Skin of body (tissue), 2 donors: Measurements from ENCODE around the gene CDKL4. TPM values are rescaled to one million over a fixed set of nuclear protein-coding genes. Genes with fewer than 3 reads are reported as not detected.
"Not testable (repeated sequence)": the region's sequence is repeated elsewhere in the genome, so short reads cannot be mapped to it uniquely, and the experiment has no call there.

ENCODE experiments used
- DNase-seq: peaks from one replicate; lab custom pipeline; 2025; lab: John Stamatoyannopoulos, UW
- total RNA-seq: library from RNA; depleted of rRNA; stranded (reverse); fragments of >200 nt; gene quantifications from one replicate; pipeline ENCODE4 v1.2.3, GENCODE V29; 2014

The CDKL4 gene
- 2.3 TPM for total RNA-seq

GRCh38 chr2:39243469-39244123 is at the start of gene CDKL4:
Gene CDKL4 (minus strand): TSS chr2:39243970.
- DNase-seq = no peak

DNA sequence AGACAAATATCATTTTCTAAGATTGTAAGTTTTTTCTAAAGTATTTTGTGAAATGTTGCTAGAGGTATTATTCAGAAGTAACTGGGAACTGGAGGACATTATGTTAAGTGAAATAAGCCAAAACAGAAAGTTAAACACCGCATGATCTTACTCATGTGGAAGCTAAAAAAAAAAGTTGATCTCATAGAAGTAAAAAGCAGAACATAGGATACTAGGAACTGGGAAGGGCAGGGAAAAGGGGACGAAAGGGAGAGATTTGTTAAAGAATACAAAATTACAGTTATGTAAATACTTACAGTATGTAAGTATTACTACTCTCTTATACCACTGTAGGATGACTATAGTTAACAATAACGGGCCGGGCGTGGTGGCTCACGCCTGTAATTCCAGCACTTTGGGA is 46.7 kb upstream of the CDKL4 start:
- no peak for DNase-seq

DNA sequence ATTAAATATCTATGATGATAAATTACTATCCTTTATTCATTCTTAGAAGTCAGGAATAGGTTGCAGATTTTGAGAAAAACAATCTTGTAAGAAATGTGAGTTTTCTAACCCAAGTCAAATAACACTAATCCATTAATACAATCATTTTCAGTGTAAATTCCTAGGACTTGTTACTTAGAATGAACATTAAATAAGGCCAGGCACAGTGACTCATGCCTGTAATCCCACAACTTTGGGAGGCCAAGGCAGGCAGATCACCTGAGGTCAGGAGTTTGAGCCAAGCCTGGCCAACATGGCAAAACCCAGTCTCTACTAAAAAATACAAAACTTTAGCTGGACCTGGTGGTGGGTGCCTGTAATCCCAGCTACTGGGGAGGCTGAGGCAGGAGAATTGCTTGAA is 45.8 kb upstream of the CDKL4 start:
- no peak for DNase-seq

GRCh38 chr2:39283561-39283960 is 39.8 kb upstream of the CDKL4 start:
- DNase-seq = no peak

DNA sequence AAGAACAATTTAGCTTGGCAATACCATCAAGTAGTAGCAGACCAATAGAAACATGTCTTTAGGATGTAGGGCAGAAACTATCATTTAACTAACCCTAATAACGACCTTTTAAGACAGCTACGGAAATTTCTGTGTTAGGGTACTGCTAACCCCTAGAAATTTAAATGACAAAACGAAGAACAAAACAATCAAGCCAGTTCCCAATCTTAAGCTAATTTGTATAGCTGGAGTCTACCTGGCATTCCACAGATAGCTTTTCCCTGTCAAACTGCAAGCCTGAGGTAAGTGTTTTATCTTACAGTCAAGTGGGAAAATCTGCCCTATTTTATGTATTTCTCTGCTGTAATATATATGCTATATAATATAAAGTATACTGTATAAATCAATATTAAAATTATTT is 37.6 kb upstream of the CDKL4 start:
- DNase-seq = no peak

DNA sequence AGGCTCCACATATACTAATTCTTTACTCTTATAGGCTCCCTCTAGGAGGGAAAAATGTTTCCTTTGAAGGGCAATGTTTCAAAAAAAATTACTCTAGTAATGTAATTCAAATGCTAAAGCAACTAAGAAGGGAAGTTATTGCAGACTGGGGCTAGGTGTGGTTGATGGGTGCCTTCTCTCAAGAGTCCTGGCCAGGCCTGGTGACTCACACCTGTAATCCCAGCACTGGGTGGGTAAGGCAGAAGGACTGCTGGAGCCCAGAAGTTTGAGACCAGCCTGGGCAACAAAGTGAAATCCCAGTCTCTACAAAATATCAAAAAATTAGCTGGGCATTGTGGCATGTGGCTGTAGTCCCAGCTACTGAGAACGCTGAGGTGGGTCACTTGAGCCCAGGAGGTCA is 31.2 kb upstream of the CDKL4 start:
- no peak for DNase-seq

- DNase-seq = no peak
These were observed 26.2 kb upstream of the CDKL4 start for GRCh38 chr2:39269941-39270340.

- no peak for DNase-seq
These were observed 23.2 kb upstream of the CDKL4 start for GRCh38 chr2:39266916-39267434.

- DNase-seq = no peak
These were observed 22.5 kb upstream of the CDKL4 start for GRCh38 chr2:39266139-39266805.

- DNase-seq = no peak
These were observed 21.5 kb upstream of the CDKL4 start for GRCh38 chr2:39265315-39265714.

DNA sequence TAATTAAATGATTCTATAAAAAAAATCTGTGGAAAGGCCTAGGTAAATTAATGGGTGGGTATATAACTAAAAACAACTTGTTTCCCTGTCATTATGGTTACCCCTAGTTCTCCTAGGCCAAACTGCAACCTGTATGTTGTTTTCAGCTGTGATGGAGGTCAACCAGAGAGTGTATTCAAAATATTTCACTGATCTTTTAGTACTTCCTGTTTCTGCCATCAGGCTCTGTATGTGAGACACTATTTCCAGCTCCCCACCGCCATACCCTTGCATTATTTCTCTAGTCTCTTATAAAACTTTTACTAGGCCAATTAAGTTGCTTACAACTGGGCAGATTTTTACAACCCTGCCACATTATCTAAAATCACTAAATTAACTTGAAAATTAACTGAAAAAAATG is 21.0 kb upstream of the CDKL4 start:
- no peak for DNase-seq

DNA sequence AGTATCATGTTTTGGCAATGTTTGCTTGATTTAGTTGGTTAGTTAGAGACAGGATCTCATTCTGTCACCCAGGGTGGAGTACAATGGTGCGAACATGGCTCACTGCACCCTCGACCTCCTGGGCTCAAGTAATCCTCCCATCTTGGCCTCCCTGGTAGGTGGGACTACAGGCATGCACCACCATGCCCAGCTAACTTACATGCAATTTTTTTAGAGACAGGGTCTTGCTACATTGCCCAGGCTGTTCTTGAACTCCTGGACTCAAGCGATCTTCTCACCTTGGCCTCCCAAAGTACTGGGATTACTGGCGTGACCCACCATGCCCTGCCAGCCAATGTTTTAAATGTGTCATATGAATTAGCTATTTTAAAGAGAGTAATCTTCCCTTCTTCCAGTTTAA is 16.3 kb upstream of the CDKL4 start:
- DNase-seq = no peak

DNA sequence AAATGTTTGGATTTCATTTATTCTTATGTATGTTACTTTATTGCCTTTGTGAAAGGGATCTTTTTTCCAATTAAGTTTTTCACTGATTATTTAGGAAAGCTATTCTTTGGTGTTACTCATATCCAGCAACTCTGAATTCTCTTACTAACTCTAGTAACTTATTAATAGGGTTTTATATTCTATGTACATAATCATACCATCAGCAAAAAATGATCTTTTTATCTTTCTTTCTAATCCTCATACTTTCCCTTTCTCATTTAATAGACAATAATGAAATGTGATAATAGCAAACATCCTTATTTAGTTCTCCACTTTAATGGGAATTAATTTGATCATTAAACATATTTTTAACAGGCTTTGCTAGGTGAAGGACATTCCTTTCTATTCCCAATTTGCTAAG is 12.3 kb upstream of the CDKL4 start:
- DNase-seq = no peak

- no peak for DNase-seq
These were observed 9.2 kb upstream of the CDKL4 start for GRCh38 chr2:39252888-39253518.

DNA sequence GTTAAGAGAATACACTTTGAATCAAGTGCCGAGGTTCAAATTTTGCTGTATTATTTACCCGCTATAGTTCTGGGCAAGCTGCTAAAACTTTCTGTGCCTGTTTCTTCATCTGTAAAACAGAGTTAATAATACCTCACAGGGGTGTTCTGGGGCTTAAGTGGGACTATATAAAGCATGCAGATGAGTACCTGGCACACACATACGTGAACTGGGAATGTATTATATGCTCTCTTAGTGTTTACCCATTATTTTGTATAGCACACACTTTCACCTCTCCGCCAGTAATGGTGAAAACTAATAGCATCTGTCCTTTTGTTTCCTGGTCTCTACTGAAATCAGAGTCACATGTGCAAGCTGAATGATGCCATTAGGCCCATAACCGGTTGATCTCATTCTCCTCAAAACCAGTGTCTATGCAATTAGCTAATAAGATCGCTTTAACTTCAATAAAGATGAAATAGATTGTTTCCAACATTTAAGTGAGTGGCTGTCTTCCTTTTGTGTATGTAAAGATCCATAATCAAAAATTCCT is 3.8 kb upstream of the CDKL4 start:
- DNase-seq = no peak

GRCh38 chr2:39246382-39246980 is 2.7 kb upstream of the CDKL4 start:
- no peak for DNase-seq

- not testable (repeated sequence) for DNase-seq
These were observed 1.3 kb upstream of the CDKL4 start for GRCh38 chr2:39244963-39245625.

GRCh38 chr2:39244241-39244862 is 582 bp upstream of the CDKL4 start:
- not testable (repeated sequence) for DNase-seq

DNA sequence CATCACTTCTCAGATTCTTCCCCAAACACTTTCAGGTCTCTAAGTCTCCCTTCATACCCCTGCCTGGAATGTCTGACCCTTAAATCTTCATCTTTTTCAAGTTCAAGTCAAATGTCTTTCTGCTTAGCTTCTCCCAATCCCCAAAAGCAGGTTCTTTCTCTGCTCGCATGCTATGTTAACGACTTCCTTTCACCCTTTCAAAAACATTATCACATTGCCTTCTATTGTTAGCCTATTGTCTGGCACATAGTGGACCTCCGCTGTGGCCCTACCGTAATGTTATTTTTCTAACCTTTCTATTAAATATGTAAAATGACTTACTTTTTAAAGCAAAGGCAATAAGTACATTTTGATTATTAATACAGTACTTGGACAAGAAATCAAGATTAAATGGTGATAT is 2.2 kb downstream of the CDKL4 start:
- no peak for DNase-seq

- DNase-seq = no peak
These were observed 3.0 kb downstream of the CDKL4 start for GRCh38 chr2:39240758-39241157.

DNA sequence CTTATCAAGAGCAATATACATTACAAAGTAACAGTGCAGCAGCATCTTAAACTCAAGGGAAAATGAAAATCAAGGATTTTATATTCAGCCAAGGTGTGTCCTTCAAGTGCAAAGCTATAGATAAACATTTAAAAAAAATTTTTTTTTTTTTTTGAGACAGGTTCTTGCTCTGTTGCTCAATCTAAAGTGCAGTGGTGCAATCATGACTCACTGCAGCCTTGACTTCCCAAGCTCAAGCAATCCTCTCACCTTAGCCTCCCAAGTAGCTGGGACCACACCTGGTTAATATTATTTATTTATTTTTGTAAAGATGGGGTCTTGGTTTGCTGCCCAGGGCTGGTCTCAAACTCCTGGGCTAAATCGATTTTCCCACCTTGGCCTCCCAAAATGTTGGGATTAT is 9.0 kb downstream of the CDKL4 start:
- DNase-seq = no peak
